HG02642 (cell line): Measurements from ENCODE around the gene RNF214.
"Not testable (repeated sequence)": the region's sequence is repeated elsewhere in the genome, so short reads cannot be mapped to it uniquely, and the experiment has no call there.

Source experiments
- ATAC-seq: cut with Tn5 transposase; IDR thresholded peaks from one replicate; pipeline ENCODE4 v1.9.1; 2021; ENCODE audit warnings: mild to moderate bottlenecking; ENCODE audit not compliant: unreplicated experiment, poor library complexity

Gene RNF214

GRCh38 chr11:117232092-117232878 lies at the start of gene RNF214:
Gene RNF214, plus strand, starts transcription at chr11:117232671. Its CDS starts 1,602 bp downstream, at chr11:117234273.
- peak; percentile 74 for ATAC-seq

- not testable (repeated sequence) for ATAC-seq
These were observed 49.3 kb upstream of the RNF214 start for GRCh38 chr11:117183178-117183577.

GRCh38 chr11:117183724-117184349 lies 48.6 kb upstream of the RNF214 start:
- ATAC-seq = no peak

DNA sequence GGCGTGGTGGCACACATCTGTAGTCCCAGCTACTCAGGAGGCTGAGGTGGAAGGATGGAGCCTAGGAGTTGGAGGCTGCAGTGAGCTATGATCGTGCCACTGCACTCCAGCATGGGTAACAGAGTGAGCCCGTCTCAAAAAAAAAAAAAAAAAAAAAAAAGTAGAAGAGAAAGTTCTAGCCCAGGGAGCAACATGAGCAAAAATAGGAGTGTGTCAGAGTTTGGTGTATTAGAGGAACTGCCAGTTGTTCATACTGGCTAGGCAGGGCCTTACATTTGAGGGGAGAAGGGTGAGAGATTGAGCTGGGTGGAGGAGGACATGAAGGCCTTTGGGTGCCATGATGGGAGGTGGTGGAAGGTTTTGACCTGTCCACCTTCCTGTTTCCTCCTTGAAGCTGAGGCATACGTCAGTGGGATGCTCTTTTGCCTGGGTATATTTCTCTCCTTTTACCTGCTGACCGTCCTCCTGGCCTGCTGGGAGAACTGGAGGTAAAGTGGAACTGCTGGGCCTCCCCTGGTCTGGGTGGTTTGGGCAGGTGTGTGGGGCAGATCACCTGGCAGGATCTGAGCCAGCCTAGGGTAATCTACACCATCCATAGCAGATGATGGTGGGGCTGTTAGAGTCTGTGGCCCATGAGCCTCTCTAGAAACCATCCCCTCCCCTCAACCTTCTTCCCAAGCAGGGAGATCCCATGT lies 46.6 kb upstream of the RNF214 start:
- ATAC-seq = no peak

DNA sequence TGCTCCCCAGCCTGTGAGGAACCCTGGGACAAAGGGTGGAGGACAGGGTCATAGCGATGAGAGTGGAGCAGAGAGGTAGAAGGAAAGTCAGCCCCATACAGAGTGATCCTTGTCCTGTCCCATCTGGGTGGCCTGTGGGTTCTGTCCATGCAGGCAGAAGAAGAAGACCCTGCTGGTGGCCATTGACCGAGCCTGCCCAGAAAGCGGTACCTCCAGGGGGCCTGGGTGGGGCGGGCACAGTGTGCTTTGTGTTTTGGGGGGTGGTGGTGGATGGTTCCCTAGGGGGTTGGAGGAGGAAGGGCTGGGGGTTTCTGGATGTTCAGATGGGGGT lies 46.1 kb upstream of the RNF214 start:
- no peak for ATAC-seq

DNA sequence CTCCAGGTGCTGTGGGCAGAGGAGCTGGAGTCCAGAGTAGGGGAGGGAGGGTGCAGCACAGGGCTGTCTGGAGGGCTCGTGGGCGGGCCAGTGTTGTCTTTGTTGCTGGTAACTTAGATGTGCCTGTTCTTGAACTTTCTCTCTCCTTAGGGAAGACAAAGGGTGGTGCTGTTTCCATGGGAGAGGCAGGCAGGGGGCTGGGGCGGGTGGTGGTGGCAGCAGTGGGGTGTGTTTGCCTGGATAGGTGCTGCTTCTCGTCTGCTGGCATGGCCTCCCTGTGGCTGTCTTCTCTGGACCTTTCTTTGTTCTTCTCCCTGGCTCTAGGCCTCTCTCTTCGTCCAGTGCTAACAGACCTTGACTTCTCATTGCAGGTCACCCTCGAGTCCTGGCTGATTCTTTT lies 45.5 kb upstream of the RNF214 start:
- no peak for ATAC-seq

- ATAC-seq = no peak
These were observed 45.1 kb upstream of the RNF214 start for GRCh38 chr11:117187428-117187798.

DNA sequence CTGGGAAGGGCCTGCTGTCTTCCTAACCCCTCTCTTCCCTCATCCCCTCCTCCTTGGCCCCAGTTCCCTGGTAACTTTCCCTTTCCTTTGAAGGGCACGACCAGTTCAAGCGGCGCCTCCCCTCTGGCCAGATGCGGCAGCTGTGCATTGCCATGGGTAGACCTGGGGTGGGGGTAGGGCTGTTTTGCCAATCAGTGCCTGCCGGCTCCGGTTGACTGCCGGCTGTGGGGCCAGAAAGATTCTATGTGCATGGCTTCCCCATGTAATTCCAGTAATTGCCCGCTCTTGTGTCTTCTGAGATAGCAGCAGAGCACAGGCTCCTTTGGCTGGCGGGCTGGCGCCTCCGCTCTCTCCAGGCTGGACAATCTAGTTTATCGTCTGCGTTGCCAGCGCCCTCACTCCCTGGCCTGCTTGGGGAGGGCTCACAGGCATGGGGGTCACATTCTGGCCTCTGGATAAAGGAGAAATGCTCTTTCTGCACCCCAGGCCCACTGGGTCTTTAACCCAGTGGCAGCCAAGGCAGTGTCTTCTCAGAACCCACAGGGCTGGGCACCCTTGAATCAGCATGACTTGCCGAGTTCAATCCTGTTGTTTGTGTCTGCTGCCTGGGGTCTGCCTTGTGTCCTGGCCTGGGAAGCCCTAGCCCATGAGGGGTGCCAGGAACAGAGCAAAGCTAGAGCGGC lies 44.5 kb upstream of the RNF214 start:
- no peak for ATAC-seq

DNA sequence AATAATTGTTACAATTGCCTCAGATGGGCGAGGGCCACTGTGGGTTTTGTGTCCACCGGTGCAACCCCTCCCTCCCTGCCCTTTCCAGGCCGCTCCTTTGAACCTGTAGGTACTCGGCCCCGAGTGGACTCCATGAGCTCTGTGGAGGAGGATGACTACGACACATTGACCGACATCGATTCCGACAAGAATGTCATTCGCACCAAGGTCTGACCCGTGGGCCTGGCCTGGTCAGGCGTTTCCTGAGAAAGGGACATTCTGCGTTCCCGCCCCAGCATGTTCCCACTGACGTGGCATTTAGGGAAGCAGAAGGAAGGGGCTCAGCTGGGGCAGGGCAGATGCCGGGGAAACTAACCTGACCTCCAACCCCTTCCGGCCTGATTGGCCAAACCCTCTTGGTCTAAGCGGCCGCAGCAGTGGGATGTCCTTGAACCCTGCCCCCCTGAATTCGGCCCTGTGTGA lies 43.8 kb upstream of the RNF214 start:
- no peak for ATAC-seq

- peak; percentile 54 for ATAC-seq
These were observed 43.1 kb upstream of the RNF214 start for GRCh38 chr11:117189191-117189940.

GRCh38 chr11:117189941-117190544 lies 42.4 kb upstream of the RNF214 start:
- no peak for ATAC-seq

GRCh38 chr11:117191680-117192400 lies 40.6 kb upstream of the RNF214 start:
- no peak for ATAC-seq

DNA sequence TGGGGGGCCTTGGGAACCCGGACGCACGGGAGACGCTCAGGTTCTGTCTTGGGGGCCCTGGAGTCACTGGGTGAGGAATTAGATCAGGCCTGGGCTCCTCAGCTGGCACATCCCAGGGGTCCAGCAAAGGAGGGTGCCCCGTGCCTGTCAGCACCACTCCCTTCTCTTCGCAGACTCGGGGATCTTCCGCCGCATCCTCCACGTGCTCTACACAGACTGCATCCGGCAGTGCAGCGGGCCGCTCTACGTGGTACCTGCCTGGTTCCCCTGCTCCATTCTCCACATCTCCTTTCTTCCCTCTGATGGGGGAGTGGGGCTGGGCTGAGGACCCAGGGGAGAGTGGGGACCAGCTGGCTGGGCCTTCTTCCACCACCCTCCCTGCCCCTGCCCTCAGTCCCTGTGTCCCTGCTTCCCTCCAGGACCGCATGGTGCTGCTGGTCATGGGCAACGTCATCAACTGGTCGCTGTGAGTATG lies 40.0 kb upstream of the RNF214 start:
- no peak for ATAC-seq

DNA sequence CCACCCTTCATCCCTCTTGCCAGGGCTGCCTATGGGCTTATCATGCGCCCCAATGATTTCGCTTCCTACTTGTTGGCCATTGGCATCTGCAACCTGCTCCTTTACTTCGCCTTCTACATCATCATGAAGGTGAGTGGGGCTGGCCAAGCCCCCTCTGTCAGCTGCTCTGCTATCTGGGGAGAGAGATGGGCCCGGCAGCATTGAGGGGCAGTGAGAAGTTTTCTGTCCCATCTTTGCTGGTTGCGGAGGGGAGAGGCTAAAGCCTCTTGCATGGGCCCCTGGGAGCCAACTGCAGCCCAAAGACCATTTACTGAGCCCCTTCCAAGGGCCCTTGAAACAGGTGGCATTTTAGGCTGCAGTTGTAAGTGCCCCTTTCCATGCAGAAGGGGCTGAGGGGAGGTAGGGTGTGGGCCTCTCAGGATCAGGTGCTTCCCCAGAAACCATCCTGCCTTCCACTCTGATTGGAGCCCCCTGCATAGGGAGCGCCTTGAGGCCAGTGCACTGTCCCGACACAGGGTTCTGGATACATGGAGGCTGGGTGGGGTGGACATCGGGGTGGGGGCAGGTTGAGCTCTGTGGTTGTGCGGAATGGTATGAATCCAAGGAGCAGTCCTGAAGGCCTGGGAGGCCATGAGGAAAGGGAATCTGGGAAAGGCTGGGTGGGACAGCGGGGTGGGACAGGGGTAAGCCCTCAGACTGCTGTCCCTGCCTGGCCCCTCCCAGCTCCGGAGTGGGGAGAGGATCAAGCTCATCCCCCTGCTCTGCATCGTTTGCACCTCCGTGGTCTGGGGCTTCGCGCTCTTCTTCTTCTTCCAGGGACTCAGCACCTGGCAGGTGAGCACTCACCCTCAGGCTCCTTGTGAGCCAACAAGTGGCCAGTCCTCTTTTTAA lies 39.1 kb upstream of the RNF214 start:
- ATAC-seq = no peak

- ATAC-seq = no peak
These were observed 38.2 kb upstream of the RNF214 start for GRCh38 chr11:117194267-117194666.

- no peak for ATAC-seq
These were observed 37.2 kb upstream of the RNF214 start for GRCh38 chr11:117195258-117195657.

GRCh38 chr11:117195761-117196160 lies 36.7 kb upstream of the RNF214 start:
- no peak for ATAC-seq

- ATAC-seq = no peak
These were observed 35.5 kb upstream of the RNF214 start for GRCh38 chr11:117197006-117197405.
